ENCODE measurements around the gene IL10RB.

Gene IL10RB

DNA sequence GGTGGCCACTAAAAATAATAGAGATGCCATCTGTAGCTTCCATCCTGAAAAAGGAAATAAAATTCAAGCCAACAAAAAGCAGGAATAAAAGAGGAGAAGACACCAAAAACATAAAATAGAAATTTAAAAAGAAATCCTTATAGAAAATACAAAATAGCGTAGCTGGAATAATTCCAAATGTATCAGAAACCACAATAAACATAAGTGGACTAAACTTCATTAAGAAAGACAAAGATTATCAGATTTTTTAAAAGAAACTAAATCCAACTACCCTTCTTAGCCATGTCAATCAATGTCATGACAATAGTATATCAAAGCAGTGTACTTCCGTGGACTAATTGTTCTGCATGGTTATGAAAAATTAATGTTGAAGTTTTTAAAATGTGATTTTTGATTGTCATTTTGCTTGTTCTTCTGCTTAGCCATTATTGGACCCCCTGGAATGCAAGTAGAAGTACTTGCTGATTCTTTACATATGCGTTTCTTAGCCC, 13.2 kb downstream of the IL10RB start:
- no peak overlapping the region for H3K4me3 ChIP-seq (ENCODE audit: low read depth, low read length)
- no peak for DNase-seq (ENCODE audit: low read depth)
- TF ChIP-seq, protein P1, sequence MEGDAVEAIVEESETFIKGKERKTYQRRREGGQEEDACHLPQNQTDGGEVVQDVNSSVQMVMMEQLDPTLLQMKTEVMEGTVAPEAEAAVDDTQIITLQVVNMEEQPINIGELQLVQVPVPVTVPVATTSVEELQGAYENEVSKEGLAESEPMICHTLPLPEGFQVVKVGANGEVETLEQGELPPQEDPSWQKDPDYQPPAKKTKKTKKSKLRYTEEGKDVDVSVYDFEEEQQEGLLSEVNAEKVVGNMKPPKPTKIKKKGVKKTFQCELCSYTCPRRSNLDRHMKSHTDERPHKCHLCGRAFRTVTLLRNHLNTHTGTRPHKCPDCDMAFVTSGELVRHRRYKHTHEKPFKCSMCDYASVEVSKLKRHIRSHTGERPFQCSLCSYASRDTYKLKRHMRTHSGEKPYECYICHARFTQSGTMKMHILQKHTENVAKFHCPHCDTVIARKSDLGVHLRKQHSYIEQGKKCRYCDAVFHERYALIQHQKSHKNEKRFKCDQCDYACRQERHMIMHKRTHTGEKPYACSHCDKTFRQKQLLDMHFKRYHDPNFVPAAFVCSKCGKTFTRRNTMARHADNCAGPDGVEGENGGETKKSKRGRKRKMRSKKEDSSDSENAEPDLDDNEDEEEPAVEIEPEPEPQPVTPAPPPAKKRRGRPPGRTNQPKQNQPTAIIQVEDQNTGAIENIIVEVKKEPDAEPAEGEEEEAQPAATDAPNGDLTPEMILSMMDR (conservative IDR thresholded peaks at IDR 0.05; ENCODE audit: low read depth, low read length), result no peak

DNA sequence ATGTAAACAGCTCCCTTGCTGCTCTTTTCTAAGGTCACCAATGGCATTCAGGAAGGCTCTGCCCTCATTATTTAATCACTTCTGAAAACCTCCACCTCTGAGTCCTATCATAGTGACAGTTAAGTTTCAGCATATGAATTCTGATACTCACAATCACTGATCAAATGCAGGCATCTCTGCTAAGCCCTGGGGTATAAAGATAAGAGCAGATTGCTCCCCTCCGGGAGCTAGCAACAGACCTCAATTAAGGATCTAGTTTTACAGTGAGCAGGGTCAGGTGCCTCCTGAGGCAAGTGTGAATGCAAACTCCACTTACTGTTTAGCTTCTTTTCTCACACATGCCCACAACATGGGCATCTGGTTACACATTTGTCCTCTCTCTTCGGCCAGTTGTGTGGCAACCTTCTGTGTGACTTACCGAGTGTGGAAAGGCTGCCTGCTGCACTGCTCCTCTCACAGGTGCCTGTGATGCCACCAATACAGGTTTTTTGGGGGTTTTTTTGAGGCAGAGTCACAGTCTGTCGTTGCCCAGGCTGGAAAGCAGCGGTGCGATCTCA, 15.0 kb downstream of the IL10RB start:
- TF ChIP-seq, protein P1 (conservative IDR thresholded peaks at IDR 0.05; ENCODE audit: low read depth, low read length), result no peak
- no peak overlapping the region for H3K4me3 ChIP-seq (ENCODE audit: low read depth, low read length)

DNA sequence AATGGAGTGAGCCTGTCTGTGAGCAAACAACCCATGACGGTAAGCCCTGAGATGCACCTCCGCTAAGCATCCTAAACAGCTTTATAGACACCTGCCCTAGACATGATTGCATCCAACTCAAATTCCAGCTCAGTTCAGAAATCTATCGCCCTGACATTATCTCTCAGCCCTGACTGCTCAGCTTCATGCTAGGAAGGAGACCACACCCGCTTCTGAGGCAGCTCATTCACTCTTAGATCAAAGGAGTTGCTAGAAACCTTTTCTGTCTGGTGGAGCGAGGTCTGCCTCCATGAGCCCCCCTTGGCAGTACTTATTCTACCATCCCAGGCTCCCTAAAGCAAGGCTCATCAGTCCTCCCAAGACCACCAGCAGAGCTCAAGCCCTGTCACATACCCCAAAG, 17.0 kb downstream of the IL10RB start:
- TF ChIP-seq, protein P1 (conservative IDR thresholded peaks at IDR 0.05; ENCODE audit: low read depth, low read length), result no peak
- no peak overlapping the region for H3K4me3 ChIP-seq (ENCODE audit: low read depth, low read length)
- DNase-seq (ENCODE audit: low read depth), result no peak

More for the DNA sequence above, 15.0 kb downstream of the IL10RB start:
- no peak for DNase-seq (ENCODE audit: low read depth)

DNA sequence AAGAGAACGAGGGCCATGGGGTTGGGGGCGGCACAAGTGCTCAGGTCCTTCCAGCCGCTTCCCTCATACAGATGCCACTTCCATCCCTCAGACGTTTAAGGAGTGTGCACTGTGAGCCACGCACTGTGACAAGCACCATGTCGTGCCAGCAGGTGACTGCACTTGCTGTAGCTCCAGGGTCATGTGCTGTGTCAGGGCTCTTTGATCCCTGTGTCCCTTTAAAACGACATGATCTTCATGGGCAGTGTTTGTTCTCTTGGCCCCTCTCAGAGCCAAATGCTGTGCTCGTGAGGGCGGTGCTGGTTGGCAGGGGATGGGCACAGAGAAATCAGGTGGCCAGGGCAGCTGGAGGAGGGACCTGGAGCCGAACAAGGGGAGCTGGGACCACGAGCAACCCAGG, 19.9 kb downstream of the IL10RB start:
- DNase-seq (ENCODE audit: low read depth), result no peak
- TF ChIP-seq, protein P1 (conservative IDR thresholded peaks at IDR 0.05; ENCODE audit: low read depth, low read length), result no peak
- no peak overlapping the region for H3K4me3 ChIP-seq (ENCODE audit: low read depth, low read length)

DNA sequence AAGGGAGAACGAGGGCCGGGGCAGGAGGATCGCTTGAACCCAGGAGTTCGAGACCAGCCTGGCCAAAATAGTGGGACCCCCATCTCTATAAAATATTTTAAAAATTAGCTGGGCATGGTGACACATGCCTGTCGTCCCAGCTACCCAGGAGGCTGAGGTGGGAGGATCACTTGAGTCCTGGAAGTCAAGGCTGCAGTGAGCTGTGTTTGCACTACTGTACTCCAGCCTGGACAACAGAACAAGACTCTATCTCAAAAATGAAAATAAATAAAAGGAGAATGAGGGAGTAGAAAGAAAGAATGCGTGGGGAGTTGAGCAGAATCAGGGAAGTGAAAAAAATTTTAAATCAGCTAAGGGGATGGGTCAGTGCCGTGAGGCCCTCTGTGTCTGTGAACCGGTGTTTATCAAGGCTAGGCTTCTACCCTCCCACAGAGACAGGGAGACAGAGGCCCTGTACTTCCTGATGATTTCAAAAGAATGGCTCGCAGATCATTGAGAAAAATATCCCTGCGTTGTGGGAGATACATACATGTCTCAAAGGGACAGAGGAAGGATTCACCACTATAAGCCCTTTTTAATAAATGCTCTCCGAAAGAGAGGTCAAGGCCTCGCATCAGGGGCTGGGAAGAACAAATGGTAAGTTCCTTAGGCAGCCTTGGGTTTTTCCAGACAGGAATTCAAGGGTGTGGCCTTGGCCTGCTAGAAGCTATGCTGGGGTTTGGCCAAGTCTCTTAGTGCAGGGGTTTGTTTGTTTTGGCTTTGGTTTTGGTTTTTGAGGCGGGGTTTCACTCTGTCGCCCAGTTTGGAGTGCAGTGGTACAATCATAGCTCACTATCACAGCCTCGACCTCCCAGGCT, 20.7 kb downstream of the IL10RB start:
- TF ChIP-seq, protein P1 (conservative IDR thresholded peaks at IDR 0.05; ENCODE audit: low read depth, low read length), result no peak
- peak; percentile 82 for DNase-seq (ENCODE audit: low read depth)
- no peak overlapping the region for H3K4me3 ChIP-seq (ENCODE audit: low read depth, low read length)

DNA sequence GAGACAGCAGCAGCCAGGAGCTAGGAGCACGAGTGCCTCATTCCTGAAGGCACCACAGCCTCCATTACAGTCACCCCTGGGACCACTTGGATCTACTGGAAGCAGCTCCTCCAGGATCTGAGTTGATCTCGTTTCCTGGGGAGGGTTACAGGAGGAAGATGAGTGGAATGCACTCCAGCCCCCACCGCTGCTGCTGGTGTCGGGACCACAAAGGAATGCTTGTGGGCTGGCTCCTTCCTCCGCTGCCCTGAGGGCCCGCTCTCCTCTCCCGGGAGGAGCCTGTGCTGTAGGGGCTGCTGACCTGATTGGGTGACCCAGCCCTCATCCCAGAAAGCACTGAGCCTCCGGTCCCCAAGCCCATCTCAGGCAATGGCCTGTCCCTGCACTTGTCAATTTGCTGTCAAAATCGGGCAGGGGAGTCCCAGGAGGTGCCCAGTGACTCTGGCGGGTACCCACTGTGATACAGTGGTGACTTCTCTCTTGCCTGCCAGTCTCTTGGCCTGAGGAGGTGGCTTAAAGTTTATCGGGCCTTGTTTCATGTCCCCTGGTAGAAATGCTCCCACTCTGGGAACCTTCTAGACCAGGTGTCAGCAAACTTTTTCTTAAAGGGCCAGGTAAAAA, 23.1 kb downstream of the IL10RB start:
- H3K4me3 ChIP-seq (ENCODE audit: low read depth, low read length), result no peak overlapping the region
- TF ChIP-seq, protein P1 (conservative IDR thresholded peaks at IDR 0.05; ENCODE audit: low read depth, low read length), result no peak
- peak; percentile 78 for DNase-seq (ENCODE audit: low read depth)

Measured in choroid plexus epithelial cell (primary cell).